ENCODE results near the gene RASSF7. TPM values are rescaled to one million over a fixed set of nuclear protein-coding genes. Genes with fewer than 3 reads are reported as not detected.

Gene RASSF7
- total and polyA plus RNA-seq, 2 of the 8 experiments (the other 6 are each of a cell fraction or from before 2014, with no cell fraction given), result 22.3 to 43.9 TPM

DNA sequence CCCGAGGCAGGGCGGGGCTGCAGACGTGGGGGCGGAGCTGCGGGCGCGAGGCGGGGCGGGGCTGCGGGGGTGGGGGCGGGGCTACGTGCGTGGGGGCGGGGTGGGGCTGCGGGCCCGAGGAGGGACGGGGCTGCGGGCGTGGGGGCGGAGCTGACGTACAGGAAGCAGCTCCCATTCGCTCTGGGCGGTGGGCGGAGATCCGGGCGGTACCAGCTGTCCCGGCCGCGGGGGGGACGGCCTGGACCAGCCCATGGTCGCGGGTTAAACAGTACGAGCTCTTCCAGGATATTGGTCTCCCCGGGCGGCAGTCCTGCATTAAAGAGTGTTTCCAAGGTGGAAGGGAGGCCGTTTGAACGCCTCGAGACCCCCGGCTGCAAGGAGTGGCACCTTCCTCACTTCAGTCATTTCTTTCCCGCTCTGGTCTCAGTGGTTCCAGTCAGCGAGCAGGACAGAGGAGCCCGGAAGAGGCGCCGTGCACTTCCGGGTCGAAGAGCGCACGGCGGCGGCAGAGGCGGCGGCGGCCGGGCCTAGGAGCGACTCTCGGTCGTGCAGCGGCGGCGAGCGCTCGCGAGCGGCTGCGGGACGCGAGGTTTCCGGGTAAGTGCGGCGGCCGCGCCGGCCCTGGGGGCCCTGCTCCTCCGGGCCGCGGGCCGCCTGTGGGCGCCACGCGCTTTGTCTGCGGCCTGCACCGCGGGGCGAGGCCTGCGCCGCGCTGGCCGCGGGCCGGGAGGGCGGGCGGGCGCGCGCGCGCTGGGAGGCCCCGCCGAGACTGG lies 15.4 kb downstream of the RASSF7 start, which contains the start of gene PHRF1:
Gene PHRF1, plus strand, starts transcription at position 475 of the 773 bp plus-strand sequence. CDS start 5,043 bp downstream, outside the sequence.
- peak within 1 kb of the TSS; percentile 98 for H2BK5ac ChIP-seq (ENCODE audit: low read depth, low read length)
- H3K79me1 ChIP-seq (ENCODE audit: low read depth, low read length), result peaks cover 16% of the 10 kb centered on the region
- H2BK15ac ChIP-seq (ENCODE audit: low read length), result peak within 1 kb of the TSS; percentile 31; the same call in 1 of the 2 replicates
- peak; percentile 75 to 96 for DNase-seq (ENCODE audit: low read depth in 1 of 2, low spot score in 2 of 2)
- H2BK20ac ChIP-seq (ENCODE audit: low read length), result peak within 1 kb of the TSS; percentile 93; the same call in 1 of the 2 replicates
- peaks cover 31 to 38% of the 10 kb centered on the region in 2 experiments for H4K20me1 ChIP-seq (replicated peaks in 1 of 2; ENCODE audit: control insufficient read depth in 1 of 2, insufficient read depth in 2 of 2, low read length in 2 of 2)
- H3K9me3 ChIP-seq (ENCODE audit: insufficient read depth in 2 of 2, low read depth in 1 of 2, low read length in 1 of 2), result no peaks in the 10 kb centered on the region
- H3K4me3 ChIP-seq (ENCODE audit: extremely low read depth in 1 of 4, insufficient read depth in 2 of 4, low read depth in 3 of 4, low read length in 4 of 4), result peak within 1 kb of the TSS; percentile 87 to 99 (median 88)
- peak within 1 kb of the TSS; percentile 91 to 99 for H3K4me2 ChIP-seq (ENCODE audit: insufficient read depth in 1 of 2, low read depth in 2 of 2, low read length in 2 of 2)
- peaks cover 38 to 43% of the 10 kb centered on the region in 2 experiments for H3K79me2 ChIP-seq (ENCODE audit: control insufficient read depth in 1 of 2, insufficient read depth in 2 of 2, low read length in 2 of 2)
- peak within 1 kb of the TSS; percentile 99 for H3K18ac ChIP-seq (ENCODE audit: extremely low read depth, low read length)
- H2BK12ac ChIP-seq (ENCODE audit: low read depth, low read length), result peak within 1 kb of the TSS; percentile 99
- H3K27ac ChIP-seq (ENCODE audit: low read depth, low read length), result peak within 1 kb of the TSS; percentile 100
- H3K14ac ChIP-seq (ENCODE audit: insufficient read length), result peak within 1 kb of the TSS; percentile 95
- no peak within 1 kb of the TSS for H2AK5ac ChIP-seq (ENCODE audit: low read depth, low read length)
- ChIA-PET CTCF (ENCODE audit: partially characterized antibody) (interaction anchor here (0.7 to 2.1 kb wide), 6 partner anchors 10 to 37 kb away, joined by 4 to 7 read pairs (median 6); no protein-coding TSS in a partner anchor), POLR2A (ENCODE audit: partially characterized antibody) (interaction anchor here (0.7 to 2.1 kb wide), 16 partner anchors 8 to 175 kb away, joined by 3 to 15 read pairs (median 4); partner anchors contain the start of genes IRF7, LMNTD2, LRRC56 and PTDSS2)
- peak within 1 kb of the TSS; percentile 99 for H4K5ac ChIP-seq (ENCODE audit: insufficient read length, low read depth, low read length)
- peaks cover 8 to 17% (median 13%) of the 10 kb centered on the region in 4 experiments for H3K27me3 ChIP-seq (replicated peaks in 1 of 4; ENCODE audit: control insufficient read depth in 3 of 4, extremely low read depth in 1 of 4, insufficient read depth in 3 of 4, low read length in 3 of 4)
- WGBS, 2 experiments (ENCODE audit: extremely low coverage in 1 of 2, insufficient coverage in 1 of 2, insufficient read length in 1 of 2, insufficient replicate concordance in 2 of 2, low coverage in 1 of 2, low lambda C conversion rate in 2 of 2, missing lambda C conversion rate in 1 of 2), result 2% methylated on average over 26 of the region's 99 CpGs; no CpG with 5 or more reads in 1 of the 2 experiments
- peak within 1 kb of the TSS; percentile 100 for H4K8ac ChIP-seq (ENCODE audit: extremely low read depth, insufficient read depth, low read length)
- peak within 1 kb of the TSS; percentile 97 to 100 (median 99) for H3K9ac ChIP-seq (replicated peaks in 1 of 4; ENCODE audit: extremely low read depth in 1 of 4, low read depth in 3 of 4, low read length in 3 of 4)
- peak within 1 kb of the TSS; percentile 91 for H3K4ac ChIP-seq (replicated peaks; ENCODE audit: insufficient read length, low read depth, low read length)
- H3K36me3 ChIP-seq (ENCODE audit: control insufficient read depth in 2 of 4, insufficient read depth in 4 of 4, low read length in 3 of 4), result no peaks in the 10 kb centered on the region
- peak within 1 kb of the TSS; percentile 97 for H3K56ac ChIP-seq (replicated peaks; ENCODE audit: insufficient read length, low read depth, low read length)
- no peak for FAIRE-seq
- peak within 1 kb of the TSS; percentile 98 for H2BK120ac ChIP-seq (replicated peaks; ENCODE audit: low read depth, low read length)
- H4K91ac ChIP-seq (replicated peaks; ENCODE audit: insufficient read length, low read length), result peak within 1 kb of the TSS; percentile 98
- no peak within 1 kb of the TSS for H3K23ac ChIP-seq (ENCODE audit: insufficient read length)
- peaks cover 15% of the 10 kb centered on the region for H3K23me2 ChIP-seq (ENCODE audit: low read depth, low read length)
- peak within 1 kb of the TSS; percentile 99; the same call in 1 of the 2 replicates for H2AFZ ChIP-seq (ENCODE audit: low read length)
- peaks cover 6 to 25% (median 15%) of the 10 kb centered on the region in 4 experiments for H3K4me1 ChIP-seq (replicated peaks in 1 of 4; ENCODE audit: control insufficient read depth in 3 of 4, insufficient read depth in 4 of 4, low read length in 3 of 4)
- TF ChIP-seq, protein P1, sequence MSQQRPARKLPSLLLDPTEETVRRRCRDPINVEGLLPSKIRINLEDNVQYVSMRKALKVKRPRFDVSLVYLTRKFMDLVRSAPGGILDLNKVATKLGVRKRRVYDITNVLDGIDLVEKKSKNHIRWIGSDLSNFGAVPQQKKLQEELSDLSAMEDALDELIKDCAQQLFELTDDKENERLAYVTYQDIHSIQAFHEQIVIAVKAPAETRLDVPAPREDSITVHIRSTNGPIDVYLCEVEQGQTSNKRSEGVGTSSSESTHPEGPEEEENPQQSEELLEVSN (IDR thresholded peaks at IDR 0.05), result peak; percentile 58
- TF ChIP-seq CREB1 (IDR thresholded peaks at IDR 0.05) (no peak), GABPA (IDR thresholded peaks at IDR 0.05; ENCODE audit: borderline replicate concordance, insufficient read depth, low read length) (peak; percentile 94; the same call in 1 of the 2 replicates), KDM1A (IDR thresholded peaks at IDR 0.05; ENCODE audit: borderline replicate concordance, low read length) (no peak)
- TF ChIP-seq, protein P2, sequence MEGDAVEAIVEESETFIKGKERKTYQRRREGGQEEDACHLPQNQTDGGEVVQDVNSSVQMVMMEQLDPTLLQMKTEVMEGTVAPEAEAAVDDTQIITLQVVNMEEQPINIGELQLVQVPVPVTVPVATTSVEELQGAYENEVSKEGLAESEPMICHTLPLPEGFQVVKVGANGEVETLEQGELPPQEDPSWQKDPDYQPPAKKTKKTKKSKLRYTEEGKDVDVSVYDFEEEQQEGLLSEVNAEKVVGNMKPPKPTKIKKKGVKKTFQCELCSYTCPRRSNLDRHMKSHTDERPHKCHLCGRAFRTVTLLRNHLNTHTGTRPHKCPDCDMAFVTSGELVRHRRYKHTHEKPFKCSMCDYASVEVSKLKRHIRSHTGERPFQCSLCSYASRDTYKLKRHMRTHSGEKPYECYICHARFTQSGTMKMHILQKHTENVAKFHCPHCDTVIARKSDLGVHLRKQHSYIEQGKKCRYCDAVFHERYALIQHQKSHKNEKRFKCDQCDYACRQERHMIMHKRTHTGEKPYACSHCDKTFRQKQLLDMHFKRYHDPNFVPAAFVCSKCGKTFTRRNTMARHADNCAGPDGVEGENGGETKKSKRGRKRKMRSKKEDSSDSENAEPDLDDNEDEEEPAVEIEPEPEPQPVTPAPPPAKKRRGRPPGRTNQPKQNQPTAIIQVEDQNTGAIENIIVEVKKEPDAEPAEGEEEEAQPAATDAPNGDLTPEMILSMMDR (IDR thresholded peaks at IDR 0.05; ENCODE audit: control extremely low read depth in 1 of 3, insufficient read depth in 1 of 3, low read depth in 1 of 3, low read length in 3 of 3), result no peak
- TF ChIP-seq, protein P3, sequence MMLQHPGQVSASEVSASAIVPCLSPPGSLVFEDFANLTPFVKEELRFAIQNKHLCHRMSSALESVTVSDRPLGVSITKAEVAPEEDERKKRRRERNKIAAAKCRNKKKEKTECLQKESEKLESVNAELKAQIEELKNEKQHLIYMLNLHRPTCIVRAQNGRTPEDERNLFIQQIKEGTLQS (IDR thresholded peaks at IDR 0.05; ENCODE audit: insufficient read depth, low read depth, low read length), result no peak
